Smooth muscle cell (in vitro differentiated cells): Measurements from ENCODE around the gene DHX38. TPM values are rescaled to one million over a fixed set of nuclear protein-coding genes. Genes with fewer than 3 reads are reported as not detected.

Experiments
- DNase-seq: peaks from one replicate; lab custom pipeline; 2025; ENCODE audit not compliant: unreplicated experiment; lab: John Stamatoyannopoulos, UW
- H2AFZ ChIP-seq: fragments of 200-600 bp; sonication (generic); 2 replicates; pipeline ENCODE4 v1.6.0; 2016; ENCODE audit warnings: antibody characterized with exemption, low read depth, mild to moderate bottlenecking
- H3F3A ChIP-seq: fragments of 200-600 bp; sonication (generic); 2 replicates; pipeline ENCODE4 v1.6.0; 2017; ENCODE audit warnings: antibody characterized with exemption, low read depth
- H3K27ac ChIP-seq: fragments of 200-600 bp; sonication (generic); 2 replicates; pipeline ENCODE4 v1.5.1; 2016; ENCODE audit warnings: low read depth, mild to moderate bottlenecking
- H3K27me3 ChIP-seq: fragments of 200-600 bp; sonication (generic); 2 replicates; pipeline ENCODE4 v1.6.1; 2016; ENCODE audit warnings: low read depth, mild to moderate bottlenecking
- H3K36me3 ChIP-seq: fragments of 200-600 bp; sonication (generic); 2 replicates; pipeline ENCODE4 v1.5.1; 2016; ENCODE audit warnings: low read depth
- H3K4me1 ChIP-seq: fragments of 200-600 bp; sonication (generic); 2 replicates; pipeline ENCODE4 v1.5.1; 2016; ENCODE audit warnings: low read depth
- H3K4me2 ChIP-seq: fragments of 200-600 bp; sonication (generic); 2 replicates; pipeline ENCODE4 v1.6.0; 2016; ENCODE audit warnings: mild to moderate bottlenecking
- H3K4me3 ChIP-seq: fragments of 200-600 bp; sonication (generic); 2 replicates; pipeline ENCODE4 v1.5.1; 2016; ENCODE audit warnings: mild to moderate bottlenecking
- H3K79me2 ChIP-seq: fragments of 200-600 bp; sonication (generic); 2 replicates; pipeline ENCODE4 v1.6.0; 2016; ENCODE audit warnings: low read depth, mild to moderate bottlenecking
- H3K9ac ChIP-seq: fragments of 200-600 bp; sonication (generic); 2 replicates; pipeline ENCODE4 v1.6.0; 2016; ENCODE audit warnings: low read depth
- H3K9me3 ChIP-seq: fragments of 200-600 bp; sonication (generic); replicated peaks from 2 replicates; pipeline ENCODE4 v1.5.1; 2016; ENCODE audit warnings: low read depth
- H4K20me1 ChIP-seq: fragments of 200-600 bp; sonication (generic); 2 replicates; pipeline ENCODE4 v1.6.0; 2016; ENCODE audit warnings: low read depth
- CTCF ChIP-seq: fragments of 200-600 bp; sonication (generic); IDR thresholded peaks from 2 replicates; pipeline ENCODE4 v1.5.1; 2017; ENCODE audit warnings: borderline replicate concordance, mild to moderate bottlenecking, antibody characterized with exemption; ENCODE audit not compliant: insufficient read depth, poor library complexity, severe bottlenecking
- WGBS: methylation state at CpG from one replicate; pipeline ENCODE4 v1.1.7; 2016; ENCODE audit warnings: low lambda C conversion rate; 5-methylcytosine and 5-hydroxymethylcytosine counted together
- polyA plus RNA-seq: library from polyadenylated mRNA; unstranded; fragments of >200 nt; fragmentation: Nextera tagmentation; extraction: Ambion mirVana; gene quantifications from 2 replicates; pipeline ENCODE4 v1.2.1, GENCODE V29; 2016
- total RNA-seq: library from RNA; depleted of rRNA; stranded (reverse); fragments of >200 nt; gene quantifications from 2 replicates; pipeline ENCODE4 v1.2.3, GENCODE V29; 2014

The DHX38 gene
- total and polyA plus RNA-seq, 2 experiments from 2014 or later = 30.8 to 45.4 TPM

- Histone ChIP-seq H3K9ac (no peak overlapping the region), H2AFZ (no peak overlapping the region), H3K9me3 (no peaks in the 10 kb centered on the region), H3K79me2 (no peaks in the 10 kb centered on the region), H3K4me3 (no peak overlapping the region), H3K4me2 (no peak overlapping the region), H4K20me1 (no peaks in the 10 kb centered on the region), H3K36me3 (no peaks in the 10 kb centered on the region), H3F3A (no peaks in the 10 kb centered on the region), H3K27me3 (no peaks in the 10 kb centered on the region), H3K4me1 (no peaks in the 10 kb centered on the region), H3K27ac (no peak overlapping the region)
- 45% methylated on average over 6 of the region's 6 CpGs for WGBS
- TF ChIP-seq CTCF = no peak
- no peak for DNase-seq
These were observed 68.6 kb downstream of the DHX38 start for GRCh38 chr16:72162105-72162692.

Other genes with a start within 250 kb of the DHX38 start
- gene ATXN1L, start 247.9 kb upstream of the DHX38 start, total RNA-seq = 14.8 and 17.6 TPM in 2 replicates
- gene ATXN1L, start 247.9 kb upstream of the DHX38 start, polyA plus RNA-seq = 6.7 and 7.4 TPM in 2 replicates
- 12.0 and 25.4 TPM in 2 replicates for gene ZNF821, start 209.7 kb upstream of the DHX38 start, total RNA-seq
- gene ZNF821, start 209.7 kb upstream of the DHX38 start, polyA plus RNA-seq = 17.5 and 17.8 TPM in 2 replicates
- 220 and 247 TPM in 2 replicates for gene IST1, start 198.3 kb upstream of the DHX38 start, total RNA-seq
- gene IST1, start 198.3 kb upstream of the DHX38 start, polyA plus RNA-seq = 125 and 148 TPM in 2 replicates
- 0.09 TPM in 1 of 2 replicates, not detected in the other for gene PKD1L3, start 93.4 kb upstream of the DHX38 start, total RNA-seq
- gene PKD1L3, start 93.4 kb upstream of the DHX38 start, polyA plus RNA-seq = 0.09 TPM in 1 of 2 replicates, not detected in the other
- 5.0 and 5.1 TPM in 2 replicates for gene DHODH, start 85.1 kb upstream of the DHX38 start, total RNA-seq
- gene DHODH, start 85.1 kb upstream of the DHX38 start, polyA plus RNA-seq = 5.7 and 6.2 TPM in 2 replicates
- not detected in 2 replicates for gene HP, start 39.3 kb upstream of the DHX38 start, total RNA-seq
- gene HP, start 39.3 kb upstream of the DHX38 start, polyA plus RNA-seq = 0.33 and 0.52 TPM in 2 replicates
- 0.18 TPM in 1 of 2 replicates, not detected in the other for gene HPR, start 30.6 kb upstream of the DHX38 start, total RNA-seq
- gene HPR, start 30.6 kb upstream of the DHX38 start, polyA plus RNA-seq = not detected in 2 replicates
- 6.4 and 8.4 TPM in 2 replicates for gene TXNL4B, start 227 bp upstream of the DHX38 start, total RNA-seq
- gene TXNL4B, start 227 bp upstream of the DHX38 start, polyA plus RNA-seq = 10.5 and 11.0 TPM in 2 replicates
- 0.09 and 0.31 TPM in 2 replicates for gene PMFBP1, start 78.3 kb downstream of the DHX38 start, total RNA-seq
- 0.80 and 0.95 TPM in 2 replicates for gene PMFBP1, start 78.3 kb downstream of the DHX38 start, polyA plus RNA-seq